KMS-11 (cell line): ENCODE results near the gene CIP2A.

Experiments
- H2AFZ ChIP-seq: fragments of 200-600 bp; sonication (generic); 2 replicates; pipeline ENCODE4 v1.6.1; 2016; ENCODE audit warnings: antibody characterized with exemption, mixed run types, low read depth
- H3K27ac ChIP-seq: fragments of 200-600 bp; sonication (generic); 2 replicates; pipeline ENCODE4 v1.6.1; 2016; ENCODE audit warnings: mild to moderate bottlenecking, mixed run types
- H3K27me3 ChIP-seq: fragments of 200-600 bp; sonication (generic); 2 replicates; pipeline ENCODE4 v1.6.1; 2017; ENCODE audit warnings: mild to moderate bottlenecking, low read depth, mixed run types, moderate library complexity; ENCODE audit not compliant: insufficient read depth
- H3K36me3 ChIP-seq: fragments of 200-600 bp; sonication (generic); 2 replicates; pipeline ENCODE4 v1.6.1; 2017; ENCODE audit warnings: mild to moderate bottlenecking, mixed run types; ENCODE audit not compliant: insufficient read depth
- H3K4me1 ChIP-seq: fragments of 200-600 bp; sonication (generic); 2 replicates; pipeline ENCODE4 v1.6.1; 2016; ENCODE audit warnings: mild to moderate bottlenecking, low read depth, mixed run types; ENCODE audit not compliant: poor library complexity, severe bottlenecking
- H3K4me2 ChIP-seq: fragments of 200-600 bp; sonication (generic); 2 replicates; pipeline ENCODE4 v1.7.0; 2016; ENCODE audit warnings: mild to moderate bottlenecking, mixed run types
- H3K4me3 ChIP-seq: fragments of 200-600 bp; sonication (generic); IDR thresholded peaks from 2 replicates; pipeline ENCODE4 v1.6.1; 2017; ENCODE audit warnings: low read depth, low read length, mixed read lengths; ENCODE audit not compliant: insufficient read depth
- H3K79me2 ChIP-seq: fragments of 200-600 bp; sonication (generic); 2 replicates; pipeline ENCODE4 v1.6.1; 2016; ENCODE audit warnings: low read depth, mixed run types; ENCODE audit not compliant: insufficient read depth
- H3K9ac ChIP-seq: fragments of 200-600 bp; sonication (generic); 2 replicates; pipeline ENCODE4 v1.6.1; 2016; ENCODE audit warnings: mild to moderate bottlenecking, mixed run types
- H4K20me1 ChIP-seq: fragments of 200-600 bp; sonication (generic); 2 replicates; pipeline ENCODE4 v1.6.1; 2016; ENCODE audit warnings: mild to moderate bottlenecking, mixed run types; ENCODE audit not compliant: insufficient read depth
- CTCF ChIP-seq: fragments of 200-600 bp; sonication (generic); conservative IDR thresholded peaks from 2 replicates; pipeline ENCODE4 v1.6.1; 2017; ENCODE audit warnings: low read depth, mild to moderate bottlenecking, antibody characterized with exemption, low read length, moderate library complexity, mixed read lengths

Gene CIP2A

GRCh38 chr3:108518895-108519294, 70.3 kb downstream of the CIP2A start:
- H4K20me1 ChIP-seq = no peaks in the 10 kb centered on the region
- TF ChIP-seq CTCF = no peak
- H3K4me2 ChIP-seq = no peak overlapping the region
- no peak overlapping the region for H3K27ac ChIP-seq
- no peak overlapping the region for H3K9ac ChIP-seq
- no peaks in the 10 kb centered on the region for H3K36me3 ChIP-seq
- no peaks in the 10 kb centered on the region for H3K79me2 ChIP-seq
- no peaks in the 10 kb centered on the region for H3K4me1 ChIP-seq
- H3K27me3 ChIP-seq = no peaks in the 10 kb centered on the region
- no peak overlapping the region for H2AFZ ChIP-seq
- no peak overlapping the region for H3K4me3 ChIP-seq

- Histone ChIP-seq H3K9ac (no peak overlapping the region), H3K4me2 (no peak overlapping the region), H3K79me2 (no peaks in the 10 kb centered on the region), H2AFZ (no peak overlapping the region), H3K27ac (no peak overlapping the region), H3K4me1 (no peaks in the 10 kb centered on the region), H3K4me3 (no peak overlapping the region), H3K36me3 (no peaks in the 10 kb centered on the region), H4K20me1 (no peaks in the 10 kb centered on the region), H3K27me3 (no peaks in the 10 kb centered on the region)
- TF ChIP-seq CTCF = no peak
Measured at GRCh38 chr3:108516881-108517280, 72.4 kb downstream of the CIP2A start.

GRCh38 chr3:108513961-108514360, 75.3 kb downstream of the CIP2A start:
- Histone ChIP-seq H4K20me1 (no peaks in the 10 kb centered on the region), H3K27me3 (no peaks in the 10 kb centered on the region), H3K36me3 (no peaks in the 10 kb centered on the region), H3K9ac (no peak overlapping the region), H3K27ac (no peak overlapping the region), H2AFZ (no peak overlapping the region), H3K4me2 (no peak overlapping the region), H3K4me3 (no peak overlapping the region), H3K4me1 (no peaks in the 10 kb centered on the region), H3K79me2 (no peaks in the 10 kb centered on the region)
- no peak for TF ChIP-seq CTCF

- Histone ChIP-seq H3K27ac (no peak overlapping the region), H3K36me3 (no peaks in the 10 kb centered on the region), H3K4me1 (no peaks in the 10 kb centered on the region), H4K20me1 (no peaks in the 10 kb centered on the region), H3K4me3 (no peak overlapping the region), H2AFZ (no peak overlapping the region), H3K27me3 (no peaks in the 10 kb centered on the region), H3K79me2 (no peaks in the 10 kb centered on the region), H3K9ac (no peak overlapping the region), H3K4me2 (no peak overlapping the region)
- no peak for TF ChIP-seq CTCF
Measured at GRCh38 chr3:108512671-108513070, 76.6 kb downstream of the CIP2A start.

- no peaks in the 10 kb centered on the region for H4K20me1 ChIP-seq
- H3K36me3 ChIP-seq = no peaks in the 10 kb centered on the region
- H3K9ac ChIP-seq = no peak overlapping the region
- no peak overlapping the region for H2AFZ ChIP-seq
- H3K27me3 ChIP-seq = no peaks in the 10 kb centered on the region
- no peaks in the 10 kb centered on the region for H3K4me1 ChIP-seq
- no peak overlapping the region for H3K4me3 ChIP-seq
- TF ChIP-seq CTCF = no peak
- H3K27ac ChIP-seq = no peak overlapping the region
- no peak overlapping the region for H3K4me2 ChIP-seq
- no peaks in the 10 kb centered on the region for H3K79me2 ChIP-seq
Measured at GRCh38 chr3:108511490-108511889, 77.7 kb downstream of the CIP2A start.
